NOMO-1 treated with DMSO at 0.1 percent for 48 hours (cell line): ENCODE measurements around the gene KLC4.

Experiments
- DNase-seq: peaks from one replicate; lab custom pipeline; 2025; ENCODE audit not compliant: unreplicated experiment; lab: John Stamatoyannopoulos, UW

The KLC4 gene

DNA sequence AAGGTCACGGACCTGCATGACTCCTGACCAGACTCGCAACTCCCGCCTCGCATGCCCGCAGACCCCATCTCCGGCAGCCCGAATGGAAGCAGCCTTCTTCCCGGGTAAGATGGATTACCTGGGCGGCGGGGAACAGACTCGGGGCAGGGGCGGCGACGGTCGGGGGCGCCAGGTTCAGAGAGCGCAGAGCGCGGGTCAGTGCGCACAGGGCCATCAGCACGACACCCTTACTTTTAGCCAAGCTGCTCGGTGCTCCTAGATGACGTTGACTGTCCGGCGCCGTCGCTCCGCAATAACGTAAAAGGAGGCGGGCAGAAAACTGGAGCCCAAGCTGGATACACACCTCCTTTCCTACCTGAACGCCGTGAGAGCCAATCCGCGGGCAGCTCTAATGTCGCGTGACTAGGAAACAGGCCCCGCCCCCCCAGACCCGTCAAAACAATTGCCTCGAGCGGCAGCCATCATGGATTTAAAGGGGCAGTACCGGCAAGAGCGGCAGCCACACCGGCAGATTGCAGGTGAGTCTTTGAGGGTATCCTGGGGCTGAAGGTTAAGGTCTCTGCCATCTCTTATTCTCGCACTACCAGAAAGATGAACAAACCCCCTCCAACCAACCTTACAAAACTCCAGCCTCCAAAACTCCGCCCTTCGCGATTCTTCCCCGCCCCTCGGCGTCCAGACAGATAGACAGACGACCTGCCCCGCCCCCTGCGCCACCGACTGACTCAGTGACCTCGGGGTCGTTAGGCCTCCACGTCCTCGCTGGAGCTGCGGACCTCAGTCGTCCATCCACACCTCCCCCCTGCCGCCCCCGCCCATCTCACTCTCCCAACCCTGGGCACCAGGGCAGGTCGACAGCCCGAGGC is at the start of gene KLC4, which contains the start of gene MRPL2:
Gene KLC4, plus strand, starts transcription at position 464 of the 866 bp plus-strand sequence. CDS start 1,705 bp downstream, outside the sequence.
Gene MRPL2, minus strand, starts transcription at position 267 of the 866 bp plus-strand sequence. Its CDS starts 53 bp downstream, at position 214.
- DNase-seq: peak; percentile 99

DNA sequence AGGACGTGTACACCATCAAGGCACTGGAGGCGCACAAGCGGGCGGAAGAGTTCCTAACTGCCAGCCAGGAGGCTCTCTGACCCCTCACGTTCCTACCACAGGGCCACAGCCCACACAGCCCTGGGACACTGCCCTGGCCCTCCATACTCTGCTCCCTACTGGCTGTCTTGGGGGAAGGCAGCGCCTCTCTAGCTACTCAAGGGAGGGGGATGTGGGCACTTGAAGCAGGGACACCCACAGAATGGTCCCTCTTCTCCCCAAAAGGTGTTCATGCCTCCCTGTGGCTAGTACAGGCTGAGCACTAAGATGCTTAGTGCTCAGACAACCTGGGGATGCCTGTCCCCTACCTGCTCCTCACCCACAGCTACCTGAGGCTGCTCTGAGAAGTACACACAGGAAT is 48.2 kb upstream of the KLC4 start:
- no peak for DNase-seq

DNA sequence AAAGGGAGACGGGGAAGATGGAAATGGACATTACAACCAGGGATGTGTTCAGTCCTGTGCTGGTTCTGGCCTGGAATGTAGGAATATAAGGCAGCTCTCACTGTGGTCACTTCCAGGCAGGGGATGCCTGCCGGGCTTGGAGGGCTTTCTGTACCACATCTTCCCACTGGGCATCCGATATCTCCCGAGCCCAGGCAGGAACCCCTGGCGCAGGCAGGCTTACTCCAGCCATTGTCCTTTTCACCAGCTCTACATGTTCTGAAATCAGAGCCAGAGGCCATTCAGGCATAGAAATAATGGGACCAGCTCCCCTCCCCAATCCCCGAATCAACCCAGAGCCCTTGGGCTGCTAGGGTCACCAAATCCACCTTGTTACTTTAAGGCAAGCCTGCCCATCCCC is 47.1 kb upstream of the KLC4 start:
- DNase-seq: no peak

GRCh38 chr6:43013097-43013842 is 46.2 kb upstream of the KLC4 start:
- peak; percentile 43 for DNase-seq

- DNase-seq: peak; percentile 100
Measured at GRCh38 chr6:43013843-43014433, 45.5 kb upstream of the KLC4 start, which contains the start of the genes KLHDC3 and MEA1. KLHDC3 (plus strand) TSS chr6:43014249; CDS start chr6:43017193, 2,944 bp downstream. MEA1 (minus strand) TSS chr6:43013946; CDS start chr6:43013813, 133 bp downstream.

DNA sequence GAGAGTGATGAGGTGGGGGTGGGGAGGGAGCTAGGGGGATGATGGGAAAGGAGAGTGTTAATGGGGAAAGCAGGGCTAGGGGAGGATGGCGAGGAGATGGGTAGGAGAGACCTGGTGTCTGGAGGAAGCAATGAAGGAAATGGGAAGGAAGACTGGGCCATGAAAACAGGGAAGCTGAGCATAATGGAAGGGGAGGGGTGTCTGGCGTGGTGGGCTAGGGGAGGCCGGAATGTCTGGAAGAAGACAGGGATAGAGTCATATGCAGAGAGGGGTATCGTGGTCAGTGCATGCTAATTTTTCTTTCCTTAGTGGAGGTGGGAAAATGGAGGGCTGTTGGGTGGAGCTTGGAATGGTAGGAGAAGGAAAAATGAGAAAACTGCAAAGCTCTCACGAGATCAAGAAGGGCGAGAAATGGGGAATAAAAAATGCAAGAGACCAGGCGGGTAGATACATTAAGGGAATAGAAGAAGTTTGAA is 45.0 kb upstream of the KLC4 start:
- no peak for DNase-seq

- no peak for DNase-seq
Measured at GRCh38 chr6:43016176-43016942, 43.1 kb upstream of the KLC4 start.

DNA sequence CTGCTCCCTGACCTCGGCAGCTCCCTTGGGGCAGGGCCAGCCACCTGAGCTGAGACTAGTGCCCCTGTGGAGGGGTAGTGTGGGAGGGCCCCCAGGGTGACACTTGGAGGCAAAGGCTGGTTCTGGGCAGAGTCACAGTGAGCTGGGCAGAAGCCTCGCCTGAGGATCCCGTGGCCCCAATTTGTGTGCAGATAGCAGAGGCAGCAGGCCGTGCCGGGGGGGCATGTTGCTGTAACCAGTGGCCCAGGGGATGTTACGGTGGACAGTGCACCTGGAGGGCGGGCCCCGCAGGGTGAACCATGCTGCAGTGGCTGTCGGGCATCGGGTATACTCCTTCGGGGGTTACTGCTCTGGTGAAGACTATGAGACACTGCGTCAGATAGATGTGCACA is 42.5 kb upstream of the KLC4 start:
- no peak for DNase-seq

DNA sequence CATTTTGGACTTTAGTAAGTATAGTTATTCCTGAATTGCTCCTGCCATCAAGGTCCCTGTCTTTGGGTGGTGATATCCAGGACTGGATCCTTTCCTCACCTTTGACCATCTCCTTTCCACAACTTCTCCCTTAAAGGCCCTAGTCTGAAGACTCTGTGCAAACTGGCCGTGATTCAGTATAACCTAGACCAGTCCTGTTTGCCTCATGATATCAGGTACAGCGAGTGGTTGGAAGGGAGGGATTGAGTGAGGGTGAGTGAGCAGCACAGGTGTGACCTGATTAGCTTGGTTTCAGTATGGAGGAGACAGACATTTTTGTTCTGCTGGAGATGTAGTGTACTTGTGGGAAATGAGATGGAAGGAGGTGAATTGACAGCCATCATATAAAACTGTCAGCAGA is 40.3 kb upstream of the KLC4 start:
- no peak for DNase-seq

GRCh38 chr6:43020052-43020705 is 39.3 kb upstream of the KLC4 start:
- DNase-seq: no peak

GRCh38 chr6:43020847-43021246 is 38.6 kb upstream of the KLC4 start:
- no peak for DNase-seq

GRCh38 chr6:43021270-43022047 is 38.0 kb upstream of the KLC4 start, which contains the start of gene RRP36:
RRP36 (plus strand) TSS chr6:43021623; CDS start chr6:43021655, 32 bp downstream.
- DNase-seq: peak; percentile 69

DNA sequence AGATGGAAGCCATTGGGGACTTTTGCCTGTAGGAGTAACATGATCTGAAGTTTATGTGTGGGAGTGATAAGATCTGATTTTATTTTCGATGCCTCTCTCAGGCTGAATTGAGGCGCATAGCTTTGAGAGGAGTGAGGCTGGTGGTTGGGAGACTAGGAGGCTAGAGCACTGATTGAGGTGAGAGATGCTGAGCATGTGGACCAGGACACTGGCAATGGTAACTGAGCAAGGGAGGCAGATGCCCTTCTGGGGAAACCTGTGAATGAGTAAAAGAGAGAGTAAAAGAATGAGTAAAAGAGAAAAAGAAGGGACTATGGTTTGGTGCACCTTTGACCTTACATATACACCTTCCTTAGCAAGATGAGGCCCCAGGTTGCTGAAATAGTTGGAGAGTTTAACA is 35.0 kb upstream of the KLC4 start:
- DNase-seq: no peak

DNA sequence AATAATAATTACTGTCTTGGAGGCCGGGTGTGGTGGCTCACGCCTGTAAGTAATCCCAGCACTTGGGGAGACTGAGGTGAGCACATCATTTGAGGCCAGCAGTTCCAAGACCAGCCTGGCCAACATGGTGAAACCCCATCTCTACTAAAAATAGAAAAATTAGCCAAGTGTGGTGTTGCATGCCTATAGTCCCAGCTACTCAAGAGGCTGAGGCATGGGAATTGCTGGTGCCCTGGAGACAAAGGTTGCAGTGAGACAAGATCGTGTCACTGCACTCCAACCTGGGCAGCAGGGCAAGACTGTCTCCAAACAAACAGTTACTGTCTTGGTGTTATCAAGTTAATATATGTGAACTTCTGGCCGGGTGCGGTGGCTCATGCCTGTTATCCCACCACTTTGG is 33.1 kb upstream of the KLC4 start:
- DNase-seq: no peak

GRCh38 chr6:43029120-43029519 is 30.3 kb upstream of the KLC4 start:
- DNase-seq: no peak

GRCh38 chr6:43032326-43032725 is 27.1 kb upstream of the KLC4 start:
- DNase-seq: no peak

GRCh38 chr6:43033496-43034189 is 25.8 kb upstream of the KLC4 start:
- no peak for DNase-seq

GRCh38 chr6:43034190-43034525 is 25.3 kb upstream of the KLC4 start:
- no peak for DNase-seq
